ENCODE results near the gene NENF. TPM values are rescaled to one million over a fixed set of nuclear protein-coding genes. Genes with fewer than 3 reads are reported as not detected.
A peak's percentile ranks its signal among the peaks of the same experiment; 100 is the strongest.

NENF gene
- total RNA-seq, 4 donors from 2014 or later: 82.8 to 139 (median 84.6) TPM

- H3K4me3 ChIP-seq (ENCODE audit: low read depth, poor library complexity, severe bottlenecking): no peak overlapping the region
- peak in 1 of 2 donors; percentile 62 for DNase-seq (ENCODE audit: low spot score in 2 of 2)
- 52 to 63% methylated on average over 10 of the region's 10 CpGs for whole genome bisulfite sequencing, 2 donors
- TF ChIP-seq POLR2A (IDR thresholded peaks at IDR 0.05): no peak
- TF ChIP-seq CTCF (IDR thresholded peaks at IDR 0.05): no peak
- intact Hi-C loops (cut with DNase I; ENCODE audit: low total_unique reads): no loop called here
Measured at GRCh38 chr1:212485913-212486618, 53.3 kb downstream of the NENF start.

GRCh38 chr1:212486619-212486975 is 53.9 kb downstream of the NENF start:
- DNase-seq (ENCODE audit: low spot score in 2 of 2): no peak
- no peak overlapping the region for H3K4me3 ChIP-seq (ENCODE audit: low read depth, poor library complexity, severe bottlenecking)
- TF ChIP-seq CTCF (IDR thresholded peaks at IDR 0.05) (no peak), POLR2A (IDR thresholded peaks at IDR 0.05) (no peak)
- intact Hi-C loops (cut with DNase I; ENCODE audit: low total_unique reads): no loop called here
- 89 to 94% methylated on average over 4 of the region's 4 CpGs for WGBS, 2 donors

GRCh38 chr1:212487286-212487685 is 54.6 kb downstream of the NENF start:
- TF ChIP-seq POLR2A (IDR thresholded peaks at IDR 0.05): no peak
- no peak for TF ChIP-seq CTCF (IDR thresholded peaks at IDR 0.05)
- WGBS, 2 donors: 85 to 93% methylated on average over 2 of the region's 2 CpGs
- DNase-seq (ENCODE audit: low spot score in 2 of 2): no peak
- intact Hi-C loops (cut with DNase I; ENCODE audit: low total_unique reads): no loop called here
- H3K4me3 ChIP-seq (ENCODE audit: low read depth, poor library complexity, severe bottlenecking): no peak overlapping the region

- TF ChIP-seq CTCF (IDR thresholded peaks at IDR 0.05) (no peak), POLR2A (IDR thresholded peaks at IDR 0.05) (no peak)
- DNase-seq (ENCODE audit: low spot score in 2 of 2): no peak
- no peak overlapping the region for H3K4me3 ChIP-seq (ENCODE audit: low read depth, poor library complexity, severe bottlenecking)
- intact Hi-C loops (cut with DNase I; ENCODE audit: low total_unique reads): no loop called here
- 87 to 94% methylated on average over 7 of the region's 7 CpGs for WGBS, 2 donors
Measured at GRCh38 chr1:212487774-212488435, 55.2 kb downstream of the NENF start.

- H3K4me3 ChIP-seq (ENCODE audit: low read depth, poor library complexity, severe bottlenecking): no peak overlapping the region
- WGBS, 2 donors: 41 to 54% methylated on average over 4 of the region's 4 CpGs
- intact Hi-C loops (cut with DNase I; ENCODE audit: low total_unique reads): no loop called here
- DNase-seq (ENCODE audit: low spot score in 2 of 2): peak; percentile 83 to 93
- TF ChIP-seq CTCF (IDR thresholded peaks at IDR 0.05): no peak
- TF ChIP-seq POLR2A (IDR thresholded peaks at IDR 0.05): no peak
Measured at GRCh38 chr1:212488436-212489283, 55.9 kb downstream of the NENF start.
